ENCODE data around the gene PPP3CA. TPM values are rescaled to one million over a fixed set of nuclear protein-coding genes. Genes with fewer than 3 reads are reported as not detected.

Gene PPP3CA
- total RNA-seq, 2 experiments from 2014 or later = 14.3 to 14.6 TPM

- POLR2A ChIA-PET = no interaction called here
- Mint-ChIP-seq H3K36me3 (no peaks in the 10 kb centered on the region), H3K9me3 (no peaks in the 10 kb centered on the region), H3K4me3 (no peak overlapping the region), H3K4me1 (ENCODE audit: low read depth) (no peaks in the 10 kb centered on the region), H3K27ac (no peak overlapping the region), H3K27me3 (no peaks in the 10 kb centered on the region)
- CTCF ChIA-PET = no interaction called here
- intact Hi-C loops (cut with micrococcal nuclease) = no loop called here
- no peak for DNase-seq
Measured at GRCh38 chr4:100985576-100985975, 361.8 kb downstream of the PPP3CA start.

- Mint-ChIP-seq H3K9me3 (no peaks in the 10 kb centered on the region), H3K27me3 (no peaks in the 10 kb centered on the region), H3K4me1 (ENCODE audit: low read depth) (no peaks in the 10 kb centered on the region), H3K27ac (no peak overlapping the region), H3K4me3 (no peak overlapping the region), H3K36me3 (no peaks in the 10 kb centered on the region)
- ChIA-PET POLR2A (no interaction called here), CTCF (interaction anchor here (0.6 kb wide), 1 partner anchor 199 kb away, joined by 4 read pairs; no protein-coding TSS in a partner anchor)
- intact Hi-C loops (cut with micrococcal nuclease) = no loop called here
- DNase-seq = no peak
Measured at GRCh38 chr4:100984901-100985300, 362.4 kb downstream of the PPP3CA start.

- Mint-ChIP-seq H3K27me3 (no peaks in the 10 kb centered on the region), H3K36me3 (no peaks in the 10 kb centered on the region), H3K4me1 (ENCODE audit: low read depth) (no peaks in the 10 kb centered on the region), H3K27ac (no peak overlapping the region), H3K9me3 (no peaks in the 10 kb centered on the region), H3K4me3 (no peak overlapping the region)
- intact Hi-C loops (cut with micrococcal nuclease) = no loop called here
- ChIA-PET POLR2A (no interaction called here), CTCF (no interaction called here)
- no peak for DNase-seq
Measured at GRCh38 chr4:100983426-100983825, 363.9 kb downstream of the PPP3CA start.

- intact Hi-C loops (cut with micrococcal nuclease) = no loop called here
- Mint-ChIP-seq H3K36me3 (no peaks in the 10 kb centered on the region), H3K27ac (no peak overlapping the region), H3K4me3 (no peak overlapping the region), H3K9me3 (no peaks in the 10 kb centered on the region), H3K27me3 (no peaks in the 10 kb centered on the region), H3K4me1 (ENCODE audit: low read depth) (no peaks in the 10 kb centered on the region)
- no peak for DNase-seq
- CTCF ChIA-PET = no interaction called here
- POLR2A ChIA-PET = no interaction called here
Measured at GRCh38 chr4:100982345-100982744, 365.0 kb downstream of the PPP3CA start.

DNA sequence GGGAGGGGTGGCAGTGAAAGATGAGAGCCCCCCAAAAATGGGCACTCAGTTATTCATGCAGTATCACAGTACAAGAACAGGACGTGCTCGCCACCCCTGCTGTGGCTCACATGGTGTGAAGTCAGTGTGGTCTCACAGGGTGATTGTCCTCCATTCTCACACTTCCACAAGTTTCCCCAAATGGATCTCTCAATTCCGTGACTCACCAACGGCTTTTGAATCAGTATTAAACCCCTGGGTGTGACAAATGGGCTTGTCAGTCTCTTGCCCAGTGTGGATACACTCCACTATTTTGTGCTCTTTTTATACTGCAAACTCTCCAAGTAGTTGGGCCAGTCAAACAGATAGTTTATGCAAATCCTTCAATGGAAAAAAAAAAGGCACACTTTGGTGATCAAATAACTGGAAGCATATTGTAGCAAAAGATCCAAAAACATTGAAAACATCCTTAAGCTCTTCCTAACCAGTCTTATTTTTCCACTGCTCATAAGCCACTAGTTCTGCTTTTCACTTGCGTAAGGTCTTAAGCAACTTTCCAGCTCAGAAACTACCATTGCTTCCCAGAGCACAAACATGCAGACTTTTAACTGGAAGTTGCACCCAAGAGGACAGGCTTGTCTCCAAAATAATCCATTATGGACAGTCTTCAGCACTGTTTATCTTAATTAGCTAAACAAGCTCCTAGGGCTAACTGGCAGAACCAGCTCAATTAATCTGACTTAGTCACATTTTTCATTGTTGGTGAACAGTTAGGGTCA is 365.7 kb downstream of the PPP3CA start:
- Mint-ChIP-seq H3K9me3 (no peaks in the 10 kb centered on the region), H3K27ac (no peak overlapping the region), H3K36me3 (no peaks in the 10 kb centered on the region), H3K27me3 (no peaks in the 10 kb centered on the region), H3K4me1 (ENCODE audit: low read depth) (no peaks in the 10 kb centered on the region), H3K4me3 (no peak overlapping the region)
- DNase-seq = no peak
- intact Hi-C loops (cut with micrococcal nuclease) = no loop called here
- CTCF ChIA-PET = no interaction called here
- POLR2A ChIA-PET = no interaction called here

- no peaks in the 10 kb centered on the region for H3K9me3 Mint-ChIP-seq
- POLR2A ChIA-PET = no interaction called here
- H3K27me3 Mint-ChIP-seq = no peaks in the 10 kb centered on the region
- no peak overlapping the region for H3K4me3 Mint-ChIP-seq
- DNase-seq = no peak
- H3K4me1 Mint-ChIP-seq (ENCODE audit: low read depth) = no peaks in the 10 kb centered on the region
- intact Hi-C loops (cut with micrococcal nuclease) = no loop called here
- CTCF ChIA-PET = no interaction called here
- H3K27ac Mint-ChIP-seq = no peak overlapping the region
- no peaks in the 10 kb centered on the region for H3K36me3 Mint-ChIP-seq
Measured at GRCh38 chr4:100979736-100980135, 367.6 kb downstream of the PPP3CA start.

GRCh38 chr4:100977746-100978397 is 369.5 kb downstream of the PPP3CA start:
- intact Hi-C loops (cut with micrococcal nuclease) = no loop called here
- DNase-seq = no peak
- H3K27ac Mint-ChIP-seq = no peak overlapping the region
- CTCF ChIA-PET = no interaction called here
- POLR2A ChIA-PET = no interaction called here
- no peaks in the 10 kb centered on the region for H3K36me3 Mint-ChIP-seq
- no peaks in the 10 kb centered on the region for H3K27me3 Mint-ChIP-seq
- H3K9me3 Mint-ChIP-seq = no peaks in the 10 kb centered on the region
- no peak overlapping the region for H3K4me3 Mint-ChIP-seq
- H3K4me1 Mint-ChIP-seq (ENCODE audit: low read depth) = no peaks in the 10 kb centered on the region

GRCh38 chr4:100977274-100977673 is 370.1 kb downstream of the PPP3CA start:
- H3K27ac Mint-ChIP-seq = no peak overlapping the region
- intact Hi-C loops (cut with micrococcal nuclease) = no loop called here
- H3K36me3 Mint-ChIP-seq = no peaks in the 10 kb centered on the region
- no peak overlapping the region for H3K4me3 Mint-ChIP-seq
- H3K27me3 Mint-ChIP-seq = no peaks in the 10 kb centered on the region
- CTCF ChIA-PET = no interaction called here
- H3K9me3 Mint-ChIP-seq = no peaks in the 10 kb centered on the region
- POLR2A ChIA-PET = no interaction called here
- no peak for DNase-seq
- no peaks in the 10 kb centered on the region for H3K4me1 Mint-ChIP-seq (ENCODE audit: low read depth)

Small RNA genes within 50 kb of the gene (microRNA-seq; reads per million reads assigned to microRNA genes)
- gene MIR1255A (ENCODE audit: borderline microRNAs expressed, borderline number of aligned reads, borderline replicate concordance) (3.5 reads per million), gene MIR8066 (ENCODE audit: borderline microRNAs expressed, borderline number of aligned reads, borderline replicate concordance) (not detected)

Measured in activated CD4-positive, alpha-beta memory T cell treated with anti-CD3 and anti-CD28 coated beads for 36 hours (primary cell).